Stomach (tissue), 9 donors: ENCODE results near the gene TMEM147. TPM values are rescaled to one million over a fixed set of nuclear protein-coding genes. Genes with fewer than 3 reads are reported as not detected.

Source experiments
- DNase-seq, 2 donors: peaks; one replicate each; pipeline versions ENCODE4 v3.0.0 to v3.0.0-alpha.2; 2013 to 2019
- H3K27ac ChIP-seq, 5 donors: fragments of 200-600 bp in 4 of 5; sonication (generic) in 4 of 5; one replicate each; pipeline ENCODE4 v1.5.1; 2013 to 2019; ENCODE audit warnings: mild to moderate bottlenecking in 1 of 5, moderate library complexity in 1 of 5
- H3K27me3 ChIP-seq, 3 donors: fragments of 200-600 bp; sonication (generic); one replicate each; pipeline ENCODE4 v1.5.1; 2017 to 2019; ENCODE audit warnings: mixed run types in 1 of 3
- H3K36me3 ChIP-seq, 4 donors: fragments of 200-600 bp; sonication (generic); 1 replicate in 3 of 4; 2 replicates in 1 of 4; pipeline ENCODE4 v1.5.1; 2016 to 2019
- H3K4me1 ChIP-seq, 4 donors: fragments of 200-600 bp; sonication (generic); one replicate each; pipeline ENCODE4 v1.5.1; 2016 to 2019
- H3K4me3 ChIP-seq, 4 donors: fragments of 200-600 bp; sonication (generic) in 3 of 4; one replicate each; pipeline ENCODE4 v1.5.1; 2016 to 2019; ENCODE audit warnings: mild to moderate bottlenecking in 1 of 4
- H3K9me3 ChIP-seq, 4 donors: fragments of 200-600 bp; sonication (generic); one replicate each; pipeline ENCODE4 v1.5.1; 2016 to 2019
- EP300 ChIP-seq: sonication (generic); formaldehyde crosslinking; IDR thresholded peaks from one replicate; pipeline ENCODE4 v1.6.1; 2017; ENCODE audit warnings: antibody characterized with exemption
- POLR2A ChIP-seq, 4 donors: fragments of 450-650 bp; IDR thresholded peaks; one replicate each; pipeline ENCODE4 v1.6.1; 2016; ENCODE audit warnings: antibody characterized with exemption in 4 of 4, control low read depth in 2 of 4, mild to moderate bottlenecking in 1 of 4, moderate library complexity in 1 of 4
- POLR2AphosphoS5 ChIP-seq, 3 donors: sonication (generic); formaldehyde crosslinking; IDR thresholded peaks; one replicate each; pipeline ENCODE4 v1.6.1; 2016; ENCODE audit warnings: antibody characterized with exemption in 3 of 3
- WGBS, 5 donors: extraction: QIAGEN DNeasy Blood & Tissue Kit in 3 of 5; methylation state at CpG; one replicate each; pipeline versions ENCODE4 v1.1.5 to v1.1.7; 2013 to 2018; 5-methylcytosine and 5-hydroxymethylcytosine counted together
- intact Hi-C: fragments of 100-400 bp; cut with DNase I; formaldehyde crosslinking; loops from one replicate; pipeline ENCODE4 v1.15.1; 2023; ENCODE audit warnings: low total_unique reads
- polyA plus RNA-seq, 3 donors: library from polyadenylated mRNA; stranded (reverse); fragments of 200-250 nt; gene quantifications; one replicate each; pipeline ENCODE4 v1.2.3, GENCODE V29; 2013
- total RNA-seq, 5 donors: library from RNA; depleted of rRNA; stranded (reverse); fragments of >200 nt; gene quantifications; one replicate each; pipeline versions ENCODE4 v1.1.0 to v1.2.3, GENCODE V29; 2014 to 2016
- TF ChIP-seq, protein P1 (sequence below), 7 experiments: fragments of 450-650 bp in 4 of 7; fragments of 200-600 bp in 3 of 7; sonication (generic) in 3 of 7; IDR thresholded peaks; one replicate each; pipeline ENCODE4 v1.5.1; 2016 to 2019; ENCODE audit warnings: antibody characterized with exemption in 7 of 7, control low read depth in 2 of 7, mild to moderate bottlenecking in 1 of 7
- donor health status: healthy with polysubstance abuse.
- donor health status: Bipolar disorder and iron deficiency.
- donor health status: healthy.

Gene TMEM147
- total and polyA plus RNA-seq, 8 donors: 7.0 to 131 (median 62.5) TPM

DNA sequence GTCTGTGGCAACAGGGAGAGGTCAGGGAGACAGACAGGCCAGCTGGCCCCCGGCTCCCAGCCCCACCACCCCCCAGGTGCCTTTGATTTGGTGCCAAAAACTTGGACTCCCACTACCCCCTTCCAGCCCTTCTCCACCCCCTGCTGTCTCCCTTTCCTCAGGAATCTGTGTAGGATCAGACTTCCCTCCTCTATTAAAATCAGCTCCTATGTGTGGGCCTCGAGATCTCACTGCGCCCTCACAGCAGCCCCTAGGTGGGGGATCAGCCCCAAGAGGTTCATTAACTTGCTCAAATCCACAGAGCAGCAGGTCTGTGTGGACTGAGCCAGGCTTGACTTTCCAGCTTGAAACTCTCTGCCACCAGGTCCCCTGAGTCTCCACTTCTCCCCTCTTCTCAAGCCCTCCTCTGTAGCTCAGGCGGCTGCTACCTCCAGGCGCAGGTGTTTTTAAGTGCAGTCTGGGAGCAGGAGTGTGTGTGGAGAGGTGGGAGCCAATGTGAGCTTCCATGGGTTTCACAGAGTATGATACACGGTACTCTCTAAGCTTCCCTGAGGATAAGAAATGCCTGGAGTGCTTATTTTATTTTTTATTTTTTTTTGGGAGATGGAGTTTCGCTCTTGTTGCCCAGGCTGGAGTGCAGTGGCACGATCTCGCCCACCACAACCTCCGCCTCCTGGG is 10.5 kb upstream of the TMEM147 start:
- intact Hi-C loops: no loop called here
- Histone ChIP-seq H3K4me1 (peaks cover 0 to 15% (median 12%) of the 10 kb centered on the region in 4 donors), H3K4me3 (no peak overlapping the region), H3K27ac (no peak overlapping the region), H3K9me3 (no peaks in the 10 kb centered on the region), H3K27me3 (peaks cover 0 to 64% (median 30%) of the 10 kb centered on the region in 3 donors), H3K36me3 (no peaks in the 10 kb centered on the region)
- WGBS, 5 donors: 61 to 70% (median 66%) methylated on average over 10 of the region's 10 CpGs
- DNase-seq: no peak
- TF ChIP-seq EP300: no peak
- TF ChIP-seq, protein P1, sequence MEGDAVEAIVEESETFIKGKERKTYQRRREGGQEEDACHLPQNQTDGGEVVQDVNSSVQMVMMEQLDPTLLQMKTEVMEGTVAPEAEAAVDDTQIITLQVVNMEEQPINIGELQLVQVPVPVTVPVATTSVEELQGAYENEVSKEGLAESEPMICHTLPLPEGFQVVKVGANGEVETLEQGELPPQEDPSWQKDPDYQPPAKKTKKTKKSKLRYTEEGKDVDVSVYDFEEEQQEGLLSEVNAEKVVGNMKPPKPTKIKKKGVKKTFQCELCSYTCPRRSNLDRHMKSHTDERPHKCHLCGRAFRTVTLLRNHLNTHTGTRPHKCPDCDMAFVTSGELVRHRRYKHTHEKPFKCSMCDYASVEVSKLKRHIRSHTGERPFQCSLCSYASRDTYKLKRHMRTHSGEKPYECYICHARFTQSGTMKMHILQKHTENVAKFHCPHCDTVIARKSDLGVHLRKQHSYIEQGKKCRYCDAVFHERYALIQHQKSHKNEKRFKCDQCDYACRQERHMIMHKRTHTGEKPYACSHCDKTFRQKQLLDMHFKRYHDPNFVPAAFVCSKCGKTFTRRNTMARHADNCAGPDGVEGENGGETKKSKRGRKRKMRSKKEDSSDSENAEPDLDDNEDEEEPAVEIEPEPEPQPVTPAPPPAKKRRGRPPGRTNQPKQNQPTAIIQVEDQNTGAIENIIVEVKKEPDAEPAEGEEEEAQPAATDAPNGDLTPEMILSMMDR (IDR thresholded peaks at IDR 0.05): no peak
- TF ChIP-seq POLR2AphosphoS5 (IDR thresholded peaks at IDR 0.05): no peak
- TF ChIP-seq POLR2A (IDR thresholded peaks at IDR 0.05): no peak

DNA sequence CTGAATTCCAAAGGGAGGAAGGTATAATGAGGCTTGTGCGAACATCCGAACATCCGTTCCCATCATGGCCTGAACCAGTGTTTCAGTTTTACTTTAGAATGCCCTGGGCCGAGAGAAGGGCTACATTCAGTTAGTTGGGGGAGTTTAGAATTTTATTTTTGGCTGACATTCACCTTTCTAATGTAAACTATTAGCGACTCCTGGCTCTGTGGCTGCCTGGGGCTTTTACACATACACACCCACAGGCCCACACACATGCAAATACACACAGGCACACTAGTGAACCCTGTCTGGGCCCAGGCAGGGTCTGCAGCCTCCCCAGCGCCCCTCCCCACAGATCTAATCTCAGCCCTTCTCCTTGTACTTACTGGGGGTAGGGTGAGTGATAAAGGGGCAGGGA is 6.1 kb upstream of the TMEM147 start:
- TF ChIP-seq POLR2AphosphoS5 (IDR thresholded peaks at IDR 0.05): no peak
- no peak for TF ChIP-seq EP300
- TF ChIP-seq, protein P1 (IDR thresholded peaks at IDR 0.05): no peak
- no peak for TF ChIP-seq POLR2A (IDR thresholded peaks at IDR 0.05)
- DNase-seq: no peak
- no peak overlapping the region for H3K27ac ChIP-seq
- intact Hi-C loops: no loop called here
- H3K36me3 ChIP-seq: peaks cover 0 to 11% (median 4%) of the 10 kb centered on the region in 4 donors
- no peak overlapping the region for H3K4me3 ChIP-seq
- no peaks in the 10 kb centered on the region for H3K9me3 ChIP-seq
- H3K27me3 ChIP-seq: peaks cover 0 to 20% (median 2%) of the 10 kb centered on the region in 3 donors
- H3K4me1 ChIP-seq: peaks cover 0 to 13% (median 5%) of the 10 kb centered on the region in 4 donors
- 62 to 77% (median 71%) methylated on average over 6 of the region's 6 CpGs for WGBS, 5 donors

DNA sequence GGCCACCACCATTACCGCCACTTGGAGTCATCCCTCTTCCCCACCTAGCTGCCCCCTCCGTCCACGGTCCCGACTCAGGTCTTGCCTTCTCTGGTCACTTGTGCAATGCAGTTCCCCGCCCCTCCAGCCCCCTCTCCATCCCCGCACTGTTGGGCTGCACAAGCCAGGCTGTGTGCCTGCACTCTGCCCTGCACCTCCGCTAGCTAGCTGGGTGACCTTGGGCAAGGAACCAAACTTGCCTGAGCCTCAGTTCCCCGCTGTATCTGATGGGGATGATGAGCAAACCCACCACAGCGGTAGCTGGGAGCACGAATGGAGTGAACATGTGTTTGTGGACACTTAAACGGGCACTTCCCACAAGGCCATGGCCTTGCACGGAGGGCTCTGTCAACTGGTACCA is 5.6 kb upstream of the TMEM147 start:
- intact Hi-C loops: loop anchor here (10.0 kb wide), 1 partner anchor 175 kb away; the partner anchor contains the start of gene KMT2B
- WGBS, 5 donors: 89 to 96% (median 94%) methylated on average over 12 of the region's 12 CpGs
- DNase-seq: no peak

DNA sequence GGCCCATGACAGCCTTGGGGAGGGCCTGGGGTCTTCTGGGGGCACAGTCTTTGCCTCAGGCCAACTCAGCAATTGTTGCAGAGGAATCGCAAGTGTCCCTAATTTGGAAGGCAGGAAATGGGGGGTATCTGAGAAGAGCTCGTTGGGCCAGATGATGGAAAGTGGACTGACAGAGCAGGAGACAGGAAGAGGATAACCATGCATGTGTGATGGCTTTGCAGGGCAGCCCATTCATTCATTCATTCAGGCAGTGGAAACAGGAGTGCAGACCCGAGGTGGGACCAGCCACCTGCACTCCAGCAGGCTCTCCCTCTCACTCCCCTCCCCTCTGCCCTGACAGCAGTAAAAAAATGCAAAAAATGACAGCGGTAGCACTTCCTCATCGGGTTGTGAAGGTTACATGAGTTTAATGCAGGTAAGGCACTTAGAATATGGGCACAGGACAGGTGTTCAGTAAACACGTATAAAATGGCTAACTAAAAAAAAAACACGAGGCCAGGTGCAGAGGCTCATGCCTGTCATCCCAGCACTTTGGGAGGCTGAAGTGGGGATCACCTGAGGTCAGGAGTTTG is 5.0 kb upstream of the TMEM147 start:
- Histone ChIP-seq H3K36me3 (peaks cover 0 to 11% (median 4%) of the 10 kb centered on the region in 4 donors), H3K4me1 (peaks cover 0 to 19% (median 11%) of the 10 kb centered on the region in 4 donors), H3K4me3 (no peak overlapping the region), H3K9me3 (no peaks in the 10 kb centered on the region), H3K27me3 (peaks cover 0 to 9% (median 0%) of the 10 kb centered on the region in 3 donors), H3K27ac (no peak overlapping the region)
- TF ChIP-seq POLR2A (IDR thresholded peaks at IDR 0.05): no peak
- TF ChIP-seq, protein P1 (IDR thresholded peaks at IDR 0.05): no peak
- DNase-seq: no peak
- intact Hi-C loops: loop anchor here (10.0 kb wide), 1 partner anchor 174 kb away; the partner anchor contains the start of gene KMT2B
- 76 to 85% (median 79%) methylated on average over 6 to 7 of the region's 7 CpGs for WGBS, 5 donors

More for the DNA sequence above, 5.6 kb upstream of the TMEM147 start:
- TF ChIP-seq POLR2AphosphoS5 (IDR thresholded peaks at IDR 0.05) (no peak), POLR2A (IDR thresholded peaks at IDR 0.05) (no peak), EP300 (no peak)
- TF ChIP-seq, protein P1 (IDR thresholded peaks at IDR 0.05): no peak
- Histone ChIP-seq H3K36me3 (peaks cover 0 to 11% (median 4%) of the 10 kb centered on the region in 4 donors), H3K27me3 (peaks cover 0 to 15% (median 0%) of the 10 kb centered on the region in 3 donors), H3K4me1 (peaks cover 0 to 16% (median 10%) of the 10 kb centered on the region in 4 donors), H3K9me3 (no peaks in the 10 kb centered on the region), H3K27ac (no peak overlapping the region), H3K4me3 (no peak overlapping the region)
